ENCODE measurements around the gene U2AF1L4. TPM values are rescaled to one million over a fixed set of nuclear protein-coding genes. Genes with fewer than 3 reads are reported as not detected.

Gene U2AF1L4
- total RNA-seq, 2 donors from 2014 or later: 14.9 to 18.7 TPM

DNA sequence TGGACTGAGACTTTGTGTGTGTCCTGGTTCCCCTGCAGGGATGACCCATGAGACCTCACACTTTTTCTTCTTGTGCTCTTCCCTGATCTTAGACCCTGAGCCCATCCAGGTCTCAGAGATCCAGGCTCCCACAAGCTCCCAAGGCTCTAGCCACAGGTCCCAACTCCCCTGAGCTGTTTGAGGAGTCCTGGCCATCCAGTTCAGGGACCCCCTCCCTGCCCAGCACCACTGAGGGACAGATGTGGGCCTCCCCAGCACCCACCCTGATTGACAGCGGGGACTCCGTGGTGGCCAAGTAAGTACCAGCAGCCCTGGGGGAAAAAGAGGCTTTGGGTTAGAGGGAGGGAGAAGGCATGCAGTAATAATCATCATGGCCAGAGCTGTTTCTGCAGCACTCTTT lies 14.5 kb upstream of the U2AF1L4 start:
- no peak for DNase-seq
- intact Hi-C loops (cut with DNase I): no loop called here
- Histone ChIP-seq H3K4me1 (no peaks in the 10 kb centered on the region), H3K36me3 (no peaks in the 10 kb centered on the region), H3K27ac (no peak overlapping the region), H3K9me3 (no peaks in the 10 kb centered on the region), H3K4me3 (no peak overlapping the region), H3K9ac (ENCODE audit: low read depth in 2 of 2, low read length in 2 of 2) (no peak overlapping the region), H3K27me3 (no peaks in the 10 kb centered on the region)
- TF ChIP-seq, protein P1, sequence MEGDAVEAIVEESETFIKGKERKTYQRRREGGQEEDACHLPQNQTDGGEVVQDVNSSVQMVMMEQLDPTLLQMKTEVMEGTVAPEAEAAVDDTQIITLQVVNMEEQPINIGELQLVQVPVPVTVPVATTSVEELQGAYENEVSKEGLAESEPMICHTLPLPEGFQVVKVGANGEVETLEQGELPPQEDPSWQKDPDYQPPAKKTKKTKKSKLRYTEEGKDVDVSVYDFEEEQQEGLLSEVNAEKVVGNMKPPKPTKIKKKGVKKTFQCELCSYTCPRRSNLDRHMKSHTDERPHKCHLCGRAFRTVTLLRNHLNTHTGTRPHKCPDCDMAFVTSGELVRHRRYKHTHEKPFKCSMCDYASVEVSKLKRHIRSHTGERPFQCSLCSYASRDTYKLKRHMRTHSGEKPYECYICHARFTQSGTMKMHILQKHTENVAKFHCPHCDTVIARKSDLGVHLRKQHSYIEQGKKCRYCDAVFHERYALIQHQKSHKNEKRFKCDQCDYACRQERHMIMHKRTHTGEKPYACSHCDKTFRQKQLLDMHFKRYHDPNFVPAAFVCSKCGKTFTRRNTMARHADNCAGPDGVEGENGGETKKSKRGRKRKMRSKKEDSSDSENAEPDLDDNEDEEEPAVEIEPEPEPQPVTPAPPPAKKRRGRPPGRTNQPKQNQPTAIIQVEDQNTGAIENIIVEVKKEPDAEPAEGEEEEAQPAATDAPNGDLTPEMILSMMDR (IDR thresholded peaks at IDR 0.05): no peak

DNA sequence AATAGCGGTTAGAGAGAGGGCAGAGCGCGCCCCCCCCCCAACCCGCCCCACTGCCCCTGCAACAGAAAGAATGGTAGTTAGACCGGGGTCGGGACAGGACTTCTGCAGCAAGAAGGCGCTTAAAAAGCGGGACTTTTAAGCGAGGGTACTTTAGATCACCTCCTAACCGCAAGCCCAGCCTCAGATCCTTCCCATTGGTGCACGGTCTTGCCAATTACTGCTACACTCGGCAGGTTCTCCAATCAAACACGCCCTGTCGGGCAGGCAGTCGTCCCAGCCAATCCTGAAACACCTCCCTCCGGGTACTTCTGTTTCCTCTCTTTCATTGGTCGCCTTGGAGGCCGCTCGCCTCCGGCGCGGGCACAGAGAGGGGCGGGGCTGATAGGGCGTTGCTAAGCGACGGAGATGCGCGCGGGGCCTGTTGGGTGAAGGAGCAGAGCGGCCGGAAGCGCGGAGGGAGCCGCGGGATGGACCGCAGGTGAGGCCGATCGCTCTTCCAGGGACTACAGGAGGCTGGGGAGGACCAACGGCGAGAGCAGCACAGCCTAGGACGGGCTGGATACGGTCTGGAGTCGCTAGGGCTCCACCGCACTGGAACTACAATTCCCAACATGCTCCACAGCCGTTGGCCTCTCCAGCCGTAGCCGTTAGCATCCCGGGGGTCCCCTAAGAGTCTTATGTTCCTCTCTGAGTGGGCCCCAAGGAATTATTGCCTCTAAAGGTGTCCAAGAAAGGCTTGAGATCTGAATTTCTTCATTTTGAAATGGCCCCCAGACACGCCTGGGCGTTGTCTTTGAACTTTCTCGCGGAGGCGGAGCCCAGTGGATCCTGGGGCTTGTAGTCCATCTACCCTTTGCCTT lies 12.8 kb upstream of the U2AF1L4 start, which contains the start of gene PROSER3:
Gene PROSER3, plus strand, starts transcription at position 428 of the 860 bp plus-strand sequence. Its CDS starts 40 bp downstream, at position 468.
- peak within 1 kb of the TSS; percentile 82 to 97 for H3K9ac ChIP-seq (ENCODE audit: low read depth in 2 of 2, low read length in 2 of 2)
- intact Hi-C loops (cut with DNase I): no loop called here
- H3K27ac ChIP-seq: peak within 1 kb of the TSS; percentile 80
- no peaks in the 10 kb centered on the region for H3K27me3 ChIP-seq
- H3K4me1 ChIP-seq: no peaks in the 10 kb centered on the region
- H3K4me3 ChIP-seq: peak within 1 kb of the TSS; percentile 74
- H3K9me3 ChIP-seq: no peaks in the 10 kb centered on the region
- peak; percentile 98 for DNase-seq
- peaks cover 5% of the 10 kb centered on the region for H3K36me3 ChIP-seq
- TF ChIP-seq, protein P1 (IDR thresholded peaks at IDR 0.05): no peak

DNA sequence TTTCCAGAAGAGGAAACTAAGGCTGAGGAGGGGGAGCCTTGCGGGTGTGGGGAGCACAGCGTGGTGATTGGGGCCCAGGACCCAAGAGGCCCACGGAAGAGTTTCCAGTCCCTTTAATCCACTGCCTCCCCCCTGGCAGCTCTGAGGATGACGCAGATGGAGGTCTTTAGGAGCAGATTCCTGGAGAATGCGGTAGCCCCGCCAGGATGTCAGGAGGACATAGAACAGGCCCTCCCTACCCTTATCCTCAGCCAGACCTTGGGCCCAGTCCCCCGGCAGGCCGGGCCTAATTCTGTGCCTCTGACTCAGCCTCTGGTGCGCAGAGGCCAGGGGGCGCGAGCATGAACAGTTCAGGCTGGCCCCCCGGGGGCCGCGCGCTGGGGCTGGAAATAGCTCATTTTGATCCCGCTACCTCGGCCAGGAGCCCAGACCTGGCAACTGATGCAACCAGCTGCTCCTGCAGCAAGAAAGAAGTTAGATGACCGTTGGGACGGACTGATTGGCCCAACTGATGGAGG lies 12.1 kb upstream of the U2AF1L4 start:
- Histone ChIP-seq H3K36me3 (peaks cover 5% of the 10 kb centered on the region), H3K9me3 (no peaks in the 10 kb centered on the region), H3K9ac (ENCODE audit: low read depth in 2 of 2, low read length in 2 of 2) (peak overlapping the region; percentile 56 to 73), H3K4me1 (no peaks in the 10 kb centered on the region), H3K27ac (peak overlapping the region; percentile 72), H3K27me3 (no peaks in the 10 kb centered on the region), H3K4me3 (peak overlapping the region; percentile 74)
- TF ChIP-seq, protein P1 (IDR thresholded peaks at IDR 0.05): no peak
- intact Hi-C loops (cut with DNase I): no loop called here
- DNase-seq: peak; percentile 70

- Histone ChIP-seq H3K36me3 (peaks cover 5% of the 10 kb centered on the region), H3K4me1 (no peaks in the 10 kb centered on the region), H3K27ac (peak within 1 kb of the TSS; percentile 72), H3K27me3 (no peaks in the 10 kb centered on the region), H3K9ac (ENCODE audit: low read depth in 2 of 2, low read length in 2 of 2) (peak within 1 kb of the TSS; percentile 56 to 73), H3K4me3 (peak within 1 kb of the TSS; percentile 74), H3K9me3 (no peaks in the 10 kb centered on the region)
- TF ChIP-seq, protein P1 (IDR thresholded peaks at IDR 0.05): no peak
- intact Hi-C loops (cut with DNase I): no loop called here
- DNase-seq: peak; percentile 51
These were observed 11.4 kb upstream of the U2AF1L4 start, which contains the start of gene HSPB6 for GRCh38 chr19:35756377-35757230. TSS of gene HSPB6 (minus strand) at chr19:35757029. CDS start at chr19:35757008, 21 bp downstream.
